ENCODE measurements around the gene ZNF675.
A peak's percentile ranks its signal among the peaks of the same experiment; 100 is the strongest.
"Not testable (repeated sequence)": the region's sequence is repeated elsewhere in the genome, so short reads cannot be mapped to it uniquely, and the experiment has no call there.

The ZNF675 gene

DNA sequence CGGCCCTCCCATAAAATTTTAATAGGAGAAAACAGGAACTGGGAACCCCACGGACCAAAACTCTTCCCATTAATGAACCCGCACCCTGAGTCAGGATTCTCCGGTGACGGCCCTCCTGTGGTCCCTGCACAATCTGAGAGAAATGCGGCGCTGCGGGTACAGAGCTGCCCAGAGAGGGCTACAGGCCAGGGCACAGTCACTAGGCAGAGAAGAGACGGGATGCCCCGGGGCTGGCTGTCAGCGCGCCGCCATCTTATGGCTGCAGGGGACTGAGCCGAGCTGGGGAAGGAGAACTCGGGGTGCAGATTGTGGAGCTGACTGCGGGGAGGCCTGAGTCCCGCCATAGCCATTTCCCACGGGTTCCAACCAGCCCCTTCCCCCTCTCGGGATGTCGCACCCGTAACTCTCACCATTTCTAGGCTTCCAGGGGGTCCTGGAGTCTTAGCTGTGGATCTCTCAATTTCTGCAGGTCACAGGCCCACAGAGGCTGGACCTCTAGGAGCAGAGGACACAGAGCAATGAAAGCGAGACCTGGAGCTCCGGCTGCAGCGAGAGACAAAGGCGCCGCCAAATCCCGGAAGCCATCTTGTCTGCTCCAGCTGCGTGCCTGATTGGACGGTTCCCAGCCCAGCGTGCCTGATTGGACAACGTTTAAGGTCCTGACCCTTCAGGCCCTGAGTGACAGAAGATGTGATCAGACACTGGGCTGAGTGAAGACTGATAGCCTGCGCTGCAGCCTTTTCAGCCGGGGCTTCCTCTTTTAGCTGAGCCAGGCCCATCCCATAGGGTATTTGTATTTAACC lies at the start of gene ZNF675:
ZNF675 (minus strand) TSS at position 592 of the 803 bp plus-strand sequence; CDS start at position 413, 179 bp downstream.
- Mint-ChIP-seq H3K36me3 (ENCODE audit: insufficient read depth) (peaks cover 19% of the 10 kb centered on the region), H3K9me3 (no peaks in the 10 kb centered on the region), H3K27ac (ENCODE audit: low read depth) (peak within 1 kb of the TSS; percentile 99), H3K27me3 (no peaks in the 10 kb centered on the region), H3K4me1 (peaks cover 42% of the 10 kb centered on the region), H3K4me3 (peak within 1 kb of the TSS; percentile 98)
- ATAC-seq (replicated peaks; ENCODE audit: extremely low read depth, poor library complexity, severe bottlenecking) (peak; percentile 96), DNase-seq (ENCODE audit: low spot score in 2 of 2) (peak; percentile 77 to 82)

DNA sequence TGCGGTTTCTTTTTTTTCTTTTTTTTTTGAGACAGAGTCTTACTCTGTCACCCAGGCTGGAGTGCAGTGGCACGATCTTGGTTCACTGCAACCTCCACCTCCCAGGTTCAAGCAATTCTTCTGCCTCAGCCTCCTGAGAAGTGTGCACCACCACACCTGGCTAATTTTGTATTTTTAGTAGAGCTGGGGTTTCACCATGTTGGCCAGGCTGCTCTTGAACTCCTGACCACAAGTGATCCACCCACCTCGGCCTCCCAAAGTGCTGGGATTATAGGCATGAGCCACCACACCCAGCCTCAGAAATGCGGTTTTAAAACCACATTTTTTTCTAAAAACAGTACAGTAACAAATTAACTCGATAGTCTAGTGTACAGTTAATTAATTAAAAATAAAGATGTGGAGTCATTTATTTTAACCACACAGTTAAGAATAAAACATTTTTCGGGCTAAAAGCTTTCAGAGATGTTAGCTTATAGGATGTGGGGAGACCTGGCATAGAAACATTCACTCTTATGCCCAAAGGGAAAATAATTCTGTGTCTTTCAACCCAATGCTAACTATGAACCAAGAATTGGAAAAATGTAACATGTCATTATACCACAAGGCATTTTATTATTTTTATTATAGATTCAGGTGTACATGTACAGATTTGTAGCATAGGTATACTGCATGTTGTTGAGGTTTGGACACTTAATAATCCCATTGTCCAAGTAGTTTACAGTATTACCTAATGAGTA lies 43.9 kb upstream of the ZNF675 start:
- H3K27me3 Mint-ChIP-seq; H3K4me1 Mint-ChIP-seq; DNase-seq (ENCODE audit: low spot score in 2 of 2); H3K36me3 Mint-ChIP-seq (ENCODE audit: insufficient read depth); H3K4me3 Mint-ChIP-seq; ATAC-seq (replicated peaks; ENCODE audit: extremely low read depth, poor library complexity, severe bottlenecking); H3K27ac Mint-ChIP-seq (ENCODE audit: low read depth); H3K9me3 Mint-ChIP-seq: not testable (repeated sequence)

DNA sequence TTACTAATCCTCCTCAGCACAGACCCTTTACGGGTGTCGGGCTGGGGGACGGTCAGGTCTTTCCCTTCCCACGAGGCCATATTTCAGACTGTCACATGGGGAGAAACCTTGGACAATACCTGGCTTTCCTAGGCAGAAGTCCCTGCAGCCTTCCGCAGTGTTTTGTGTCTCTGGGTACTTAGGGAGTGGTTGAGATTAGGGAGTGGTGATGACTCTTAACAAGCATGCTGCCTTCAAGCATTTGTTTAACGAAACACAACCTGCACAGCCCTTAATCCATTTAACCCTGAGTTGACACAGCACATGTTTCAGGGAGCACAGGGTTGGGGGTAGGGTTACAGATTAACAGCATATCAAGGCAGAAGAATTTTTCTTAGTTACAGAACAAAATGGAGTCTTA lies 37.1 kb upstream of the ZNF675 start:
- H3K36me3 Mint-ChIP-seq (ENCODE audit: insufficient read depth); ATAC-seq (replicated peaks; ENCODE audit: extremely low read depth, poor library complexity, severe bottlenecking); H3K4me3 Mint-ChIP-seq; H3K27ac Mint-ChIP-seq (ENCODE audit: low read depth); H3K9me3 Mint-ChIP-seq; DNase-seq (ENCODE audit: low spot score in 2 of 2); H3K27me3 Mint-ChIP-seq; H3K4me1 Mint-ChIP-seq: not testable (repeated sequence)

DNA sequence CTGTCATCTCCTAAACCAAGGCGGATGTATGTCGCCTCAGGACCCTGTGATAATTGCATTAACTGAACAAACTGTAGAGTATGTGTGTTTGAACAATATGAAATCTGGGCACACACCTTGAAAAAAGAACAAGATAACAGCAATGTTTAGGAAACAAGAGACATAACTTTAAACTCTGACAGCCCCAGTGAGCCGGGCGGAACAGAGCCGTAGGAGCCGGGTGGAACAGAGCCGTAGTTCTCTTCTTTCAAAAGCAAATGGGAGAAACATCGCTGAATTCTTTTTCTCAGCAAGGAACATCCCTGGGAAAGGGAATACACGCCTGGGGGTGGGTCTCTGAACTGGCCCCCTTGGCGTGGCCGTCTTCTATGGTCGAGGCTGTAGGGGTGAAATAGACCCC lies 31.8 kb upstream of the ZNF675 start:
- Mint-ChIP-seq H3K9me3 (no peaks in the 10 kb centered on the region), H3K4me3 (no peak overlapping the region)
- ATAC-seq (replicated peaks; ENCODE audit: extremely low read depth, poor library complexity, severe bottlenecking), result no peak

DNA sequence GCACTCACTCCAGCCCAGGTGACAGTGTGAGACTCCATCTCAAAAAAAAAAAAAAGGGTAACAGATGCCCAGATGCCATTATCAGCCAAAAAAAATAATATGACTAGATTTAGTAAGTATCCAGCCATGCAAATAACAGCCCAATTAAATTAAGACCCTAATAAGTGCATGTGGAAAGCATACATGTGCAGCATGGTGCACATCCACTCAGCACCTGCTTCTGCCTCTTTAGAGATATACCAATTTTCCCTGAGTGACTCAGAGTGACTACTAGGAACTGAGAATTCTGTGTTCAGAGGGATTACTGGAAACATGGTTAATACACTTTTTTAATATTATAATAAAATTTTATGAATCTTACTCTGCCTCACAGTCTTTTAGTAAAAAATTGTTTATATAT lies 29.8 kb upstream of the ZNF675 start:
- H3K9me3 Mint-ChIP-seq, result no peaks in the 10 kb centered on the region
- H3K4me1 Mint-ChIP-seq, result peaks cover 6% of the 10 kb centered on the region

More for the DNA sequence above, 31.8 kb upstream of the ZNF675 start:
- H3K4me1 Mint-ChIP-seq, result peaks cover 6% of the 10 kb centered on the region
- no peak for DNase-seq (ENCODE audit: low spot score in 2 of 2)
- H3K36me3 Mint-ChIP-seq (ENCODE audit: insufficient read depth), result peaks cover 2% of the 10 kb centered on the region
- H3K27me3 Mint-ChIP-seq, result peaks cover 13% of the 10 kb centered on the region
- H3K27ac Mint-ChIP-seq (ENCODE audit: low read depth), result no peak overlapping the region

DNA sequence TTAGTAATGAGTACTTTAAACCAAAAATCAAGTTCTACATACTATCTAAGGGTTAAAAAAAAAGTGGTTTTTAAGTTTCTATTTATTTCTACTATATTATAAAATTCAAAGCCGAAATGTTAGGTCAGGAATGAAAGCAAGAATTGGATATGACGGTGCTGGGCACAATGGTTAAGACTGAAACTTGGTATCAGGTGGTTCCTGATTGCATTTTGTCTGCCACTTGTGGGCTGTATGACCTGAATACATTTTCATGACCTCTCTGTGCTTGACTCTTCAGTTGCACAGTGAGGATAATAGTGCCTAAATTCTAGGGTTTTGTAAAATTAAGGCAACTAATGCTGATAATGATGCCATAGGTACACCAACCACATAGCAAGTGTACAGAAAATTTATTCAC lies 22.3 kb upstream of the ZNF675 start:
- ATAC-seq (replicated peaks; ENCODE audit: extremely low read depth, poor library complexity, severe bottlenecking) (no peak), DNase-seq (ENCODE audit: low spot score in 2 of 2) (no peak)
- no peaks in the 10 kb centered on the region for H3K9me3 Mint-ChIP-seq
- no peak overlapping the region for H3K4me3 Mint-ChIP-seq
- H3K36me3 Mint-ChIP-seq (ENCODE audit: insufficient read depth), result no peaks in the 10 kb centered on the region
- no peak overlapping the region for H3K27ac Mint-ChIP-seq (ENCODE audit: low read depth)
- no peaks in the 10 kb centered on the region for H3K27me3 Mint-ChIP-seq
- H3K4me1 Mint-ChIP-seq, result no peaks in the 10 kb centered on the region

More for the DNA sequence above, 29.8 kb upstream of the ZNF675 start:
- Mint-ChIP-seq H3K4me3 (no peak overlapping the region), H3K36me3 (ENCODE audit: insufficient read depth) (peaks cover 2% of the 10 kb centered on the region), H3K27ac (ENCODE audit: low read depth) (no peak overlapping the region), H3K27me3 (peaks cover 13% of the 10 kb centered on the region)
- ATAC-seq (replicated peaks; ENCODE audit: extremely low read depth, poor library complexity, severe bottlenecking), result no peak
- DNase-seq (ENCODE audit: low spot score in 2 of 2), result no peak

DNA sequence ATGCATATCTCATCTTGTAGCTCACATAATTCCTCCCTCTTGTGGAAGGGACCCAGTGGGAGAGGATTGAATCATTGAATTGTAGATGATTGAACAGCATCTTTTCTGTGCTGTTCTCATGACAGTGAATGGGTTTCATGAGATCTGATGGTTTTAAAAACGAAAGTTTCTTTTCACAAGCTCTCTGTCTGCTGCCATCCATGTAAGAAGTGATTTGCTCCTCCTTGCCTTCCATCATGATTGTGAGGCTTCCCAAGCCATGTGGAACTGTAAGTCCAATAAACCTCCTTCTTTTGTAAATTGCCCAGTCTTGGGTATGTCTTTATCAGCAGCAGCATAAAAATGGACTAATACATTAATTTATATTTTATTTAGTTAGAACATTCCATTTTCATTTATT lies 19.6 kb upstream of the ZNF675 start:
- no peak for ATAC-seq (replicated peaks; ENCODE audit: extremely low read depth, poor library complexity, severe bottlenecking)
- peaks cover 13% of the 10 kb centered on the region for H3K27me3 Mint-ChIP-seq
- no peaks in the 10 kb centered on the region for H3K36me3 Mint-ChIP-seq (ENCODE audit: insufficient read depth)
- H3K4me3 Mint-ChIP-seq, result no peak overlapping the region
- no peaks in the 10 kb centered on the region for H3K9me3 Mint-ChIP-seq
- DNase-seq (ENCODE audit: low spot score in 2 of 2), result no peak
- no peaks in the 10 kb centered on the region for H3K4me1 Mint-ChIP-seq
- no peak overlapping the region for H3K27ac Mint-ChIP-seq (ENCODE audit: low read depth)

DNA sequence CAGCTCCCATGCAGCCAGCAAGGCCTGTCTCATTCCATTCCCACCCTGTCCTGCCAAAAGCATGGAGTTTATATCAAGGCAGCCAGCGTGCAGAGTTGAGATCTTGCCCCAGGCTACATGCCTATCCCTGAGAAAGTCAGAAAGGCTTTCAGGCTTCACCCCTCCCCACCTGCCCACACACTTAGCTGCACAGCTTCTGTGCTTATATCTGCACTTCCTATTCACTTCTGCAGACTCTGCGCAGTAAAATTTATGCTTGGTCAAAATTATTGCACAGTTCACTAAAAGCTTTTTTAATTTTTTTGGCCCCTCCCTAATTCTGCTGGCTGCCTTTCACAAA lies 12.5 kb upstream of the ZNF675 start:
- Mint-ChIP-seq H3K4me1 (no peaks in the 10 kb centered on the region), H3K4me3 (no peak overlapping the region), H3K36me3 (ENCODE audit: insufficient read depth) (no peaks in the 10 kb centered on the region), H3K27me3 (peaks cover 13% of the 10 kb centered on the region), H3K27ac (ENCODE audit: low read depth) (no peak overlapping the region), H3K9me3 (no peaks in the 10 kb centered on the region)
- ATAC-seq (replicated peaks; ENCODE audit: extremely low read depth, poor library complexity, severe bottlenecking), result no peak
- no peak for DNase-seq (ENCODE audit: low spot score in 2 of 2)

DNA sequence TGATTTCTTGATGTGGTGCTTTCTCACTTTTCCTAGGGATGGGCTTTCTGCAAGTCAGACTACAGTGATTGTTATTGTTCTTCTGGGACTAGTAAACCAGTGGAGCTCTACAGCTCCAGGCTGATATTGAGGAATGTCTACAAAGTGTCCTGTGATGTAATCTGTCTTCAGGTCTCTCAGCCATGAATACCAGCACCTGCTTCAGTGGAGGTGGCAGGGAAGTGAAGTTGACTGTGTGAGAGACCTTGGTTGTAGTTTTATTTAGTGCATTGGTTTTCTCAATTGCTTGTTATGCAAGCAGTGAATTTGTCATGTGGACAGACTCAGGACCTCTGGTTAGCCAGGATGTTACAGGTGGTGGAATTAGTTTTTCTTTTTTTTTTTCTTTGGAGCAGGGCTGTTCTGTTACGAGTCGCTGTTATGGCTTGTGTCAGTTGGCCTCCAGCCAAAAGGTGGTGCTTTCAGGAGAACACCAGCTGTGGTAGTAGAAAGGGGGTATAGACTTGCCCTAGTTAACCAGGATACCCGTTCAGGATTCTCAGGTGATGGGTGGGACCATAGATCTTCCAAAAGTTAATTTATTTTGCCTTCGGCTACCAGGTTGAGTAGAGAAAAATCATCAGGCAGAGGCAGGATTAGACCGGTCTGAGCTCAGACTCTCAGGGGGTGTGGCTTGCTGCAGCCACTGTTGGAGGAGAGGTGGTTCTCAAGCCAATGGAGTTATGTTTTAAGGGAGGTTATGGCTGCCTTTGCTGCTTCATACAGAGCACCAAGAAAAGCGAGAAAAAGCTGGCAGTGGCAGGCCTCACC lies 11.9 kb upstream of the ZNF675 start:
- Mint-ChIP-seq H3K27me3 (peaks cover 13% of the 10 kb centered on the region), H3K4me1 (no peaks in the 10 kb centered on the region), H3K9me3 (no peaks in the 10 kb centered on the region), H3K36me3 (ENCODE audit: insufficient read depth) (no peaks in the 10 kb centered on the region), H3K4me3 (no peak overlapping the region), H3K27ac (ENCODE audit: low read depth) (no peak overlapping the region)
- no peak for DNase-seq (ENCODE audit: low spot score in 2 of 2)
- ATAC-seq (replicated peaks; ENCODE audit: extremely low read depth, poor library complexity, severe bottlenecking), result no peak

DNA sequence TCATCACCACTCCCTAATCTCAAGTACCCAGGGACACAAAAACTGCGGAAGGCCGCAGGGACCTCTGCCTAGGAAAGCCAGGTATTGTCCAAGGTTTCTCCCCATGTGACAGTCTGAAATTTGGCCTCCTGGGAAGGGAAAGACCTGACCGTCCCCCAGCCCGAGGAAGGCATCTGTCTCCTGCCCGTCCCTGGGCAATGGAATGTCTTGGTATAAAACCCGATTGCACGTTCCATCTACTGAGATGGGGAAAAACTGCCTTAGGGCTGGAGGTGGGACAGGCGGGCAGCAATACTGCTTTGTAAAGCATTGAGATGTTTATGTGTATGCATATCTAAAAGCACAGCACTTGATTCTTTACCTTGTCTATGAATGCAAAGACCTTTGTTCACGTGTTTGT lies 5.9 kb upstream of the ZNF675 start:
- not testable (repeated sequence) for H3K36me3 Mint-ChIP-seq (ENCODE audit: insufficient read depth); DNase-seq (ENCODE audit: low spot score in 2 of 2)

DNA sequence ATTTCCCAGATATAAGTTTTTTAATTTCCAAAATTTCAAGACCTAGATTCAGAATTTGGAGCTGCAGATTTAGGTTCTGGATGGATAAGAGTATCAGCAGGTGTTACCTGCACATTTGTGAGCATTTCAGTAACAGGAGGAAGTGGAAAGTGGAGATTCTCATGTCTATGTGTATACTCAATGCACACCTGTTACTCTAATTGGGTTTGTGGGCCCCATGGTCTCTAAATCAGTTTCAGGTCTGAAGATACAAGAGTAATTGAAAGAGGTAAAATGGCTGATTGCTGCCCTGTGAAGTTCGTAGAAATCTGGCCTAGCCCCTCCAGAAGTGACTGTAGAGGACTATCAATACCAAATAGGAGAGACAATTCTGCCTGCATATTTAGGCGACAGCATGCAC lies 13.9 kb downstream of the ZNF675 start:
- H3K4me1 Mint-ChIP-seq, result peaks cover 58% of the 10 kb centered on the region

More for the DNA sequence above, 5.9 kb upstream of the ZNF675 start:
- H3K9me3 Mint-ChIP-seq; H3K27ac Mint-ChIP-seq (ENCODE audit: low read depth); H3K4me3 Mint-ChIP-seq; ATAC-seq (replicated peaks; ENCODE audit: extremely low read depth, poor library complexity, severe bottlenecking); H3K27me3 Mint-ChIP-seq; H3K4me1 Mint-ChIP-seq: not testable (repeated sequence)

DNA sequence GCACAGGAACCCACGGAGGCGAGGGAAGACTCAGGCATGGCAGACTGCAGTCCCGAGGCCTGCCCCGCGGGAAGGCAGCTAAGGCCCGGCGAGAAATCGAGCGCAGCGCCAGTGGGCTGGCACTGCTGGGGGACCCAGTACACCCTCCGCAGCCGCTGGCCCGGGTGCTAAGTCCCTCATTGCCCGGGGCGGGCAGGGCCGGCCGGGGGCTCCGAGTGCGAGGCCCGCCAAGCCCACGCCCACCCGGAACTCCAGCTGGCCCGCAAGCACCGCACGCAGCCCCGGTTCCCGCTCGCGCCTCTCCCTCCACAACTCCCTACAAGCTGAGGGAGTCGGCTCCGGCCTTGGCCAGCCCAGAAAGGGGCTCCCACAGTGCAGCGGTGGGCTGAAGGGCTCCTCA lies 18.4 kb downstream of the ZNF675 start:
- not testable (repeated sequence) for H3K4me3 Mint-ChIP-seq; H3K27ac Mint-ChIP-seq (ENCODE audit: low read depth); H3K9me3 Mint-ChIP-seq; ATAC-seq (replicated peaks; ENCODE audit: extremely low read depth, poor library complexity, severe bottlenecking); DNase-seq (ENCODE audit: low spot score in 2 of 2); H3K36me3 Mint-ChIP-seq (ENCODE audit: insufficient read depth); H3K27me3 Mint-ChIP-seq
- H3K4me1 Mint-ChIP-seq, result peaks cover 33% of the 10 kb centered on the region

More for the DNA sequence above, 13.9 kb downstream of the ZNF675 start:
- no peak for ATAC-seq (replicated peaks; ENCODE audit: extremely low read depth, poor library complexity, severe bottlenecking)
- no peak overlapping the region for H3K27ac Mint-ChIP-seq (ENCODE audit: low read depth)
- DNase-seq (ENCODE audit: low spot score in 2 of 2), result no peak
- peaks cover 7% of the 10 kb centered on the region for H3K36me3 Mint-ChIP-seq (ENCODE audit: insufficient read depth)
- H3K9me3 Mint-ChIP-seq, result no peaks in the 10 kb centered on the region
- no peak overlapping the region for H3K4me3 Mint-ChIP-seq
- no peaks in the 10 kb centered on the region for H3K27me3 Mint-ChIP-seq

Data from central memory CD8-positive, alpha-beta T cell (primary cell).